Retinal pigment epithelial cell (primary cell): Measurements from ENCODE around the gene CYB5B.

Experiments used
- DNase-seq: peaks from one replicate; pipeline ENCODE4 v3.0.0-alpha.2; 2010; ENCODE audit warnings: low read depth
- H3K4me3 ChIP-seq: 2 replicates; pipeline ENCODE4 v1.5.1; 2011; ENCODE audit warnings: mild to moderate bottlenecking, low read length, control low read depth, moderate library complexity
- CTCF ChIP-seq: conservative IDR thresholded peaks from 2 replicates; pipeline ENCODE4 v1.5.1; 2011; ENCODE audit warnings: low read depth, low read length, control low read depth, inconsistent platforms

CYB5B gene

GRCh38 chr16:69399361-69399760 is 25.1 kb upstream of the CYB5B start:
- no peak for DNase-seq
- TF ChIP-seq CTCF, result no peak
- no peak overlapping the region for H3K4me3 ChIP-seq

- no peak for DNase-seq
- TF ChIP-seq CTCF, result no peak
Measured at GRCh38 chr16:69402439-69402838, 22.0 kb upstream of the CYB5B start.

GRCh38 chr16:69404275-69404805 is 20.1 kb upstream of the CYB5B start:
- DNase-seq, result peak; percentile 66
- TF ChIP-seq CTCF, result no peak
- no peak overlapping the region for H3K4me3 ChIP-seq

More at GRCh38 chr16:69402439-69402838, 22.0 kb upstream of the CYB5B start:
- H3K4me3 ChIP-seq, result no peak overlapping the region

- TF ChIP-seq CTCF, result no peak
- no peak overlapping the region for H3K4me3 ChIP-seq
- no peak for DNase-seq
Measured at GRCh38 chr16:69405326-69405725, 19.1 kb upstream of the CYB5B start.

GRCh38 chr16:69405757-69406156 is 18.7 kb upstream of the CYB5B start:
- DNase-seq, result no peak
- H3K4me3 ChIP-seq, result no peak overlapping the region
- TF ChIP-seq CTCF, result no peak

GRCh38 chr16:69406780-69407331 is 17.6 kb upstream of the CYB5B start:
- H3K4me3 ChIP-seq, result no peak overlapping the region
- no peak for TF ChIP-seq CTCF
- no peak for DNase-seq

GRCh38 chr16:69407702-69408323 is 16.6 kb upstream of the CYB5B start:
- no peak overlapping the region for H3K4me3 ChIP-seq
- no peak for TF ChIP-seq CTCF
- DNase-seq, result no peak
